ENCODE data around the gene PRAC2. TPM values are rescaled to one million over a fixed set of nuclear protein-coding genes. Genes with fewer than 3 reads are reported as not detected.

Gene PRAC2
- total and polyA plus RNA-seq, 9 donors = not detected

GRCh38 chr17:48753794-48754499 lies 31.0 kb downstream of the PRAC2 start:
- Histone ChIP-seq H3K4me1 (ENCODE audit: insufficient read depth) (no peaks in the 10 kb centered on the region), H3K27me3 (no peaks in the 10 kb centered on the region), H3K9me3 (no peaks in the 10 kb centered on the region), H3K27ac (no peak overlapping the region), H3K36me3 (no peaks in the 10 kb centered on the region), H3K4me3 (no peak overlapping the region)
- intact Hi-C loops (cut with DNase I) = no loop called here
- WGBS, 3 donors = 9 to 12% (median 11%) methylated on average over 22 of the region's 22 CpGs
- TF ChIP-seq POLR2A (IDR thresholded peaks at IDR 0.05) = no peak
- no peak for TF ChIP-seq EP300 (IDR thresholded peaks at IDR 0.05)
- no peak for TF ChIP-seq CTCF (IDR thresholded peaks at IDR 0.05)
- DNase-seq = no peak

GRCh38 chr17:48754500-48755261 lies 31.7 kb downstream of the PRAC2 start:
- DNase-seq = no peak
- H3K4me1 ChIP-seq (ENCODE audit: insufficient read depth) = no peaks in the 10 kb centered on the region
- WGBS, 3 donors = 5 to 6% (median 5%) methylated on average over 47 to 52 of the region's 52 CpGs
- no peaks in the 10 kb centered on the region for H3K36me3 ChIP-seq
- intact Hi-C loops (cut with DNase I) = no loop called here
- H3K27ac ChIP-seq = no peak overlapping the region
- H3K27me3 ChIP-seq = no peaks in the 10 kb centered on the region
- TF ChIP-seq EP300 (IDR thresholded peaks at IDR 0.05) = no peak
- no peak for TF ChIP-seq CTCF (IDR thresholded peaks at IDR 0.05)
- TF ChIP-seq POLR2A (IDR thresholded peaks at IDR 0.05) = no peak
- no peak overlapping the region for H3K4me3 ChIP-seq
- H3K9me3 ChIP-seq = no peaks in the 10 kb centered on the region

- H3K4me3 ChIP-seq = no peak overlapping the region
- intact Hi-C loops (cut with DNase I) = no loop called here
- no peak for DNase-seq
- no peaks in the 10 kb centered on the region for H3K9me3 ChIP-seq
- no peak for TF ChIP-seq EP300 (IDR thresholded peaks at IDR 0.05)
- TF ChIP-seq CTCF (IDR thresholded peaks at IDR 0.05) = no peak
- no peak for TF ChIP-seq POLR2A (IDR thresholded peaks at IDR 0.05)
- no peaks in the 10 kb centered on the region for H3K4me1 ChIP-seq (ENCODE audit: insufficient read depth)
- WGBS, 3 donors = 22 to 25% (median 22%) methylated on average over 8 of the region's 8 CpGs
- no peak overlapping the region for H3K27ac ChIP-seq
- H3K27me3 ChIP-seq = no peaks in the 10 kb centered on the region
- no peaks in the 10 kb centered on the region for H3K36me3 ChIP-seq
Measured at GRCh38 chr17:48755356-48755755, 32.4 kb downstream of the PRAC2 start.

- TF ChIP-seq EP300 (IDR thresholded peaks at IDR 0.05) (no peak), CTCF (IDR thresholded peaks at IDR 0.05) (no peak), POLR2A (IDR thresholded peaks at IDR 0.05) (no peak)
- H3K4me3 ChIP-seq = no peak overlapping the region
- WGBS, 3 donors = 43 to 47% (median 43%) methylated on average over 3 of the region's 3 CpGs
- no peak overlapping the region for H3K27ac ChIP-seq
- H3K4me1 ChIP-seq (ENCODE audit: insufficient read depth) = no peaks in the 10 kb centered on the region
- DNase-seq = no peak
- no peaks in the 10 kb centered on the region for H3K9me3 ChIP-seq
- no peaks in the 10 kb centered on the region for H3K36me3 ChIP-seq
- no peaks in the 10 kb centered on the region for H3K27me3 ChIP-seq
- intact Hi-C loops (cut with DNase I) = no loop called here
Measured at GRCh38 chr17:48756830-48757251, 33.9 kb downstream of the PRAC2 start.

Data from ovary (tissue), 9 donors.